ENCODE data around the gene MRPL57. TPM values are rescaled to one million over a fixed set of nuclear protein-coding genes. Genes with fewer than 3 reads are reported as not detected.
"Not testable (repeated sequence)": the region's sequence is repeated elsewhere in the genome, so short reads cannot be mapped to it uniquely, and the experiment has no call there.

The MRPL57 gene
- total and polyA plus RNA-seq, 4 donors = 14.6 to 49.4 (median 21.6) TPM

- H3K36me3 ChIP-seq (ENCODE audit: control insufficient read depth in 4 of 4, insufficient read depth in 3 of 4, low read depth in 1 of 4, low read length in 3 of 4) = no peaks in the 10 kb centered on the region
- no peak overlapping the region for H3K4me3 ChIP-seq (ENCODE audit: low read depth in 1 of 3, low read length in 3 of 3)
- no peak for DNase-seq (ENCODE audit: low spot score)
- H3K9me3 ChIP-seq (ENCODE audit: control insufficient read depth in 4 of 4, low read length in 3 of 4) = peaks cover 0 to 3% (median 0%) of the 10 kb centered on the region in 4 donors
- H3K4me1 ChIP-seq (ENCODE audit: control insufficient read depth in 4 of 4, insufficient read depth in 4 of 4, low read length in 3 of 4) = no peaks in the 10 kb centered on the region
- no peak overlapping the region for H3K27ac ChIP-seq (ENCODE audit: low read depth in 1 of 2, low read length in 2 of 2)
- TF ChIP-seq FOXA1 (IDR thresholded peaks at IDR 0.05) (no peak), RAD21 (IDR thresholded peaks at IDR 0.05) (no peak), HNF4G (IDR thresholded peaks at IDR 0.05) (no peak), EGR1 (IDR thresholded peaks at IDR 0.05; ENCODE audit: low read depth in 2 of 2) (no peak), SP1 (IDR thresholded peaks at IDR 0.05) (no peak), NR2F2 (IDR thresholded peaks at IDR 0.05) (no peak), YY1 (IDR thresholded peaks at IDR 0.05) (no peak), JUND (IDR thresholded peaks at IDR 0.05) (no peak), RXRA (IDR thresholded peaks at IDR 0.05) (no peak), FOXA2 (IDR thresholded peaks at IDR 0.05) (no peak), MAX (IDR thresholded peaks at IDR 0.05) (no peak), ZBTB33 (IDR thresholded peaks at IDR 0.05) (no peak), ATF3 (IDR thresholded peaks at IDR 0.05) (no peak), HNF4A (conservative IDR thresholded peaks at IDR 0.05) (no peak), TAF1 (conservative IDR thresholded peaks at IDR 0.05) (no peak), CTCF (IDR thresholded peaks at IDR 0.05; ENCODE audit: low read depth, low read length, missing input control) (no peak), GABPA (IDR thresholded peaks at IDR 0.05 in 1 of 2, conservative IDR thresholded peaks at IDR 0.05 in 1 of 2) (no peak)
- no peaks in the 10 kb centered on the region for H3K27me3 ChIP-seq (ENCODE audit: control insufficient read depth in 4 of 4, insufficient read depth in 4 of 4, low read length in 3 of 4)
- WGBS = 72% methylated on average over 3 of the region's 3 CpGs
- no peak overlapping the region for H3K9ac ChIP-seq (ENCODE audit: low read depth in 1 of 2, low read length in 2 of 2)
Observed at GRCh38 chr13:21219036-21219381, 42.6 kb downstream of the MRPL57 start.

- H3K9ac ChIP-seq (ENCODE audit: low read depth in 1 of 2, low read length in 2 of 2); H3K36me3 ChIP-seq (ENCODE audit: control insufficient read depth in 4 of 4, insufficient read depth in 3 of 4, low read depth in 1 of 4, low read length in 3 of 4); H3K27ac ChIP-seq (ENCODE audit: low read depth in 1 of 2, low read length in 2 of 2); H3K27me3 ChIP-seq (ENCODE audit: control insufficient read depth in 4 of 4, insufficient read depth in 4 of 4, low read length in 3 of 4); H3K9me3 ChIP-seq (ENCODE audit: control insufficient read depth in 4 of 4, low read length in 3 of 4); H3K4me1 ChIP-seq (ENCODE audit: control insufficient read depth in 4 of 4, insufficient read depth in 4 of 4, low read length in 3 of 4); DNase-seq (ENCODE audit: low spot score); H3K4me3 ChIP-seq (ENCODE audit: low read depth in 1 of 3, low read length in 3 of 3): not testable (repeated sequence)
- WGBS = 79% methylated on average over 3 of the region's 3 CpGs
Observed at GRCh38 chr13:21219716-21220115, 43.3 kb downstream of the MRPL57 start.

- Histone ChIP-seq H3K27ac (ENCODE audit: low read depth in 1 of 2, low read length in 2 of 2) (no peak overlapping the region), H3K9me3 (ENCODE audit: control insufficient read depth in 4 of 4, low read length in 3 of 4) (peaks cover 0 to 3% (median 0%) of the 10 kb centered on the region in 4 donors), H3K4me3 (ENCODE audit: low read depth in 1 of 3, low read length in 3 of 3) (no peak overlapping the region), H3K9ac (ENCODE audit: low read depth in 1 of 2, low read length in 2 of 2) (no peak overlapping the region), H3K36me3 (ENCODE audit: control insufficient read depth in 4 of 4, insufficient read depth in 3 of 4, low read depth in 1 of 4, low read length in 3 of 4) (no peaks in the 10 kb centered on the region), H3K4me1 (ENCODE audit: control insufficient read depth in 4 of 4, insufficient read depth in 4 of 4, low read length in 3 of 4) (no peaks in the 10 kb centered on the region), H3K27me3 (ENCODE audit: control insufficient read depth in 4 of 4, insufficient read depth in 4 of 4, low read length in 3 of 4) (no peaks in the 10 kb centered on the region)
- DNase-seq (ENCODE audit: low spot score) = no peak
- TF ChIP-seq SP1 (IDR thresholded peaks at IDR 0.05) (no peak), ZBTB33 (IDR thresholded peaks at IDR 0.05) (no peak), FOXA1 (IDR thresholded peaks at IDR 0.05) (no peak), MAX (IDR thresholded peaks at IDR 0.05) (no peak), EGR1 (IDR thresholded peaks at IDR 0.05; ENCODE audit: low read depth in 2 of 2) (no peak), ATF3 (IDR thresholded peaks at IDR 0.05) (no peak), RAD21 (IDR thresholded peaks at IDR 0.05) (no peak), REST (IDR thresholded peaks at IDR 0.05) (no peak), RXRA (IDR thresholded peaks at IDR 0.05) (no peak), JUND (IDR thresholded peaks at IDR 0.05) (no peak), HNF4G (IDR thresholded peaks at IDR 0.05) (no peak), HNF4A (conservative IDR thresholded peaks at IDR 0.05) (no peak)
Observed at GRCh38 chr13:21221268-21221667, 44.8 kb downstream of the MRPL57 start.
